SJSA1 (cell line): ENCODE results near the gene TSEN54. TPM values are rescaled to one million over a fixed set of nuclear protein-coding genes. Genes with fewer than 3 reads are reported as not detected.
"Not testable (repeated sequence)": the region's sequence is repeated elsewhere in the genome, so short reads cannot be mapped to it uniquely, and the experiment has no call there.

ENCODE experiments used
- DNase-seq, 2 experiments: peaks; one replicate each; pipeline ENCODE4 v3.0.0-alpha.2; 2015 to 2020; ENCODE audit warnings: low spot score in 2 of 2, low read depth in 1 of 2
- H3K27ac ChIP-seq: fragments of 250-450 bp; sonication (Bioruptor Pico); 2 replicates; pipeline ENCODE4 v1.5.1; 2020; ENCODE audit warnings: mild to moderate bottlenecking, moderate library complexity
- H3K27me3 ChIP-seq: fragments of 250-450 bp; sonication (Bioruptor Pico); replicated peaks from 2 replicates; pipeline ENCODE4 v1.5.1; 2020; ENCODE audit warnings: mild to moderate bottlenecking, moderate library complexity
- H3K36me3 ChIP-seq: fragments of 250-450 bp; sonication (Bioruptor Pico); 2 replicates; pipeline ENCODE4 v1.5.1; 2020; ENCODE audit warnings: mild to moderate bottlenecking
- H3K4me1 ChIP-seq: fragments of 250-450 bp; sonication (Bioruptor Pico); replicated peaks from 2 replicates; pipeline ENCODE4 v1.6.1; 2021; ENCODE audit warnings: mild to moderate bottlenecking
- H3K4me3 ChIP-seq: fragments of 250-450 bp; sonication (Bioruptor Pico); 2 replicates; pipeline ENCODE4 v1.5.1; 2020; ENCODE audit warnings: mild to moderate bottlenecking
- H3K9me3 ChIP-seq: fragments of 250-450 bp; sonication (Bioruptor Pico); replicated peaks from 2 replicates; pipeline ENCODE4 v1.5.1; 2020; ENCODE audit warnings: mild to moderate bottlenecking
- total RNA-seq: library from RNA; depleted of rRNA; stranded (reverse); fragments of >200 nt; shearing (Covaris generic); gene quantifications from 2 replicates; pipeline ENCODE4 v1.2.3, GENCODE V29; 2014; rRNA removed

Gene TSEN54
- 54.0 and 78.4 TPM in 2 replicates for total RNA-seq

- DNase-seq = peak in 1 of 2 experiments; percentile 98
- peaks cover 66% of the 10 kb centered on the region for H3K36me3 ChIP-seq
- H3K27ac ChIP-seq = peak within 1 kb of the TSS; percentile 74
- H3K4me3 ChIP-seq = peak within 1 kb of the TSS; percentile 97
- peaks cover 47% of the 10 kb centered on the region for H3K4me1 ChIP-seq
- no peaks in the 10 kb centered on the region for H3K27me3 ChIP-seq
- H3K9me3 ChIP-seq = peaks cover 2% of the 10 kb centered on the region; the same call in 1 of the 2 replicates
Observed at GRCh38 chr17:75516255-75516618, at the start of gene TSEN54. TSEN54 (plus strand) TSS chr17:75516528; CDS start chr17:75516561, 33 bp downstream.

DNA sequence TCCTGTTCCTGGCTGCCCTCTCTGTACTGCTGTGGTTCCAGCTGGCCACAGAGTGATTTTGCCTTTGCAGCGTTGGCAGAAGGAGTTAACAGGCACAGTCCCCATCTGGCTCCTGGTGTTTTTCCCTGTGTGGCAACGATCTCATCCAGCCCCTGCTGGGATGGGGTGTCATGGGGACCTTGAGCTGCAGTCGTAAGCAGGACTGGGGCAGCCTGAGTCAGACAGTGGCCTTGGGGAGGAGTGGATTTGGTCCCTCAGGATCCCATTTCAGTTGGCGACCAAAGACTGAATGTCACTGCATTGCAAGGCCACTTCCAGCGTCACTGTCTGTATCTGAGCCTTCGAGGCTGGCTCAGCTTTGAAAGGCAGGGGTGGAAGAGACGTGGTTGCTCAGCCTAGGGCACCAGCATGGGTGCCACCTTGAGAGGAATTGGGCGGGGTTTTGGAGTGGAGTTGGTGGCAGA, 48.0 kb upstream of the TSEN54 start:
- peaks cover 17% of the 10 kb centered on the region for H3K36me3 ChIP-seq
- H3K27ac ChIP-seq = no peak overlapping the region
- H3K4me3 ChIP-seq = no peak overlapping the region
- H3K4me1 ChIP-seq = no peaks in the 10 kb centered on the region
- H3K9me3 ChIP-seq = no peaks in the 10 kb centered on the region
- DNase-seq = no peak
- no peaks in the 10 kb centered on the region for H3K27me3 ChIP-seq

GRCh38 chr17:75468779-75469373, 47.5 kb upstream of the TSEN54 start:
- peaks cover 22% of the 10 kb centered on the region for H3K36me3 ChIP-seq
- no peak for DNase-seq

DNA sequence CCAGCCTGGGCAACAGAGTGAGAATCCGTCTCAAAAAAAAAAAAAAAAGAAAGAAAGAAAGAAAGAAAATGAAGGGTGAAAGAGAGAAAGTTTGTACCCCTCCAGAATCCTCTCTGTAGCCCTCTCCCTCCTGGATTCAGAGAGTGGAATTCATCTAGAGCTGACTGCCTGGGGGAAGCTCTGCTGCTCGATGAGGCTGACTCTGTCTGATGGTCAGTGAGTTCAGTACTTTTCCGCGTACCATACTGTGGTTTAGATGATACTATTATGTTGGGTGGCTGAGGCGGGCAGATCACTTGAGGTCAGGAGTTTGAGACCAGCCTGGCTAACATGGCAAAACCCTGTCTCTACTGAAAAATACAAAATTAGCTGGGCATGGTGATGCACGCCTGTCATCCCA, 45.1 kb upstream of the TSEN54 start:
- no peaks in the 10 kb centered on the region for H3K9me3 ChIP-seq
- no peak for DNase-seq
- no peak overlapping the region for H3K4me3 ChIP-seq
- no peaks in the 10 kb centered on the region for H3K4me1 ChIP-seq
- no peak overlapping the region for H3K27ac ChIP-seq
- no peaks in the 10 kb centered on the region for H3K27me3 ChIP-seq
- peaks cover 40% of the 10 kb centered on the region for H3K36me3 ChIP-seq

More at GRCh38 chr17:75468779-75469373, 47.5 kb upstream of the TSEN54 start:
- no peak overlapping the region for H3K4me3 ChIP-seq
- H3K27me3 ChIP-seq = no peaks in the 10 kb centered on the region
- no peaks in the 10 kb centered on the region for H3K4me1 ChIP-seq
- H3K9me3 ChIP-seq = no peaks in the 10 kb centered on the region
- H3K27ac ChIP-seq = no peak overlapping the region

DNA sequence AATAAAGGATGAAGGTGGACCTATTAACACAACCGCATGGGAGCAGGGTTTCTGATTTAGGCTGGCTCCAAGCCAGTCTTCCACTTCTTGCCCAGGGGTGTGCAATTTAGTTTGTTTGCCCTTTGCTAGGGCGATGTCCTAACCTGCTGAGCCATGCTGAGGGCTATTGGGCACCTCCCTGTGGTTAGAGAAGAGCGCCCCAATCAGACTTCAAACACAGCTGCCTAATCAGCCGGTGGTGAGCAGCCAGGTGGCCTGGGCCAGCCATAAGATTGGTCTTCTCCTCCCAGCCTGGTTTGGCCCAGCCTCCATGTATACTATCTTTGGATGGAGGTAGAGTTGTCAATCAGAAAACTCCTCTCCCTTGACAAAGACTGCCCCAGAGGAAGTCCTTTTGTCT, 44.2 kb upstream of the TSEN54 start:
- DNase-seq = no peak
- Histone ChIP-seq H3K27me3 (no peaks in the 10 kb centered on the region), H3K4me1 (no peaks in the 10 kb centered on the region), H3K27ac (no peak overlapping the region), H3K36me3 (peaks cover 47% of the 10 kb centered on the region), H3K4me3 (no peak overlapping the region), H3K9me3 (no peaks in the 10 kb centered on the region)

DNA sequence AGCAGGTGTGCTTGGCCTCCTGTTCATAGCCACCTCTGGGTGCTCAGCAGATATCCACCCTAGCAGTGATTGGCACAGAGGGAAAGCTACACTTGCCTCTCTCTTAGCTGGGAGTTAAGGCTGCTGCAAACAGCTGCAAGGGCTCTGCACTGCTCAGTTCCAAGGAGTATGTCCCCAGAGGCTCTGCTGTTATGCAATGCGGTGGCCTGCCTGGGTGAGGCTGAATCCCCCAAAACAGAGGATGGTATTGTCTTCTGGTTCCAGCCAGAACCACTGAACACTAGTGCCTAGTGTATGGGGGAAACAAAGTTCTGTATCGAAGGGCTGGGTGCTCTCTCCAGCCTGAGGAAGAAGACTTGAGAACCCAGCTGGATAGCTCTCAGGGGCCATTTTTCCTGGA, 43.1 kb upstream of the TSEN54 start:
- H3K9me3 ChIP-seq = no peaks in the 10 kb centered on the region
- peaks cover 53% of the 10 kb centered on the region for H3K36me3 ChIP-seq
- H3K4me1 ChIP-seq = no peaks in the 10 kb centered on the region
- H3K27ac ChIP-seq = no peak overlapping the region
- no peak overlapping the region for H3K4me3 ChIP-seq
- no peaks in the 10 kb centered on the region for H3K27me3 ChIP-seq
- no peak for DNase-seq

GRCh38 chr17:75474736-75475135, 41.6 kb upstream of the TSEN54 start:
- Histone ChIP-seq H3K4me1 (no peaks in the 10 kb centered on the region), H3K9me3 (no peaks in the 10 kb centered on the region), H3K27me3 (no peaks in the 10 kb centered on the region), H3K36me3 (peaks cover 53% of the 10 kb centered on the region), H3K4me3 (no peak overlapping the region), H3K27ac (no peak overlapping the region)
- no peak for DNase-seq

DNA sequence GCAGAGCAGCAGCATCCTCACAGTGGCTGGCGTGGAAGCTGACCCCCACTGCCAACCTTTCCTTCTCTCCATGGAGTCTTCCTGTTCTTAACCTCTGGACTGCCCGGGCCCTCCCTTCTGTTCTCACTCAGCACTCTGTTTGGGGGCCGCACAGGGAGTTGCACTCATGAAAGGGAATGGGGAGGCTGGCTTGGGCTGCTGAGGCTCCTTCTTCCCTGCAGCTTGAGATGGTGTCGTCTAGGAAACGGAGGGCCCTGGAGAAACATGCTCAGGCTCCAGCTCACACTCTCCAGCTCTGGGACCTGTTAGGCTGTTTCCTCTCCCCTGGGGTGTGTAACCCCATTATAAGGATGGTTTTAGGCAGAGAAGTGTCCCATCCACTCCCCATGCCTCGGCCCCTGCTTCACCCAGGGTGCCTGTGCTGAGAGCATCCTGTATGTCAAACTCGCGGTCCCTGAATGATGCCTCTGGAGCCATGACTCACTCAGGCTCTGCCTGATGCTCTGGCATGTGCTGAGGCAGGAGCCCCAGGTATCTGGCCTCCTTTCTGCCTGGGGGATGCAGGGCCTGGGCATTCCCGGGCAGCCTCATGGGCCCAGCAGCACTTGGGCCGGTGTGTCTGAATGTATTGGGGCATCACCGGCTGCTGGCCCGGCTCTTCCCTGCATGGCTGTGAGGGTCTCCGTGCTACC, 41.0 kb upstream of the TSEN54 start:
- DNase-seq = no peak
- no peaks in the 10 kb centered on the region for H3K4me1 ChIP-seq
- H3K9me3 ChIP-seq = no peaks in the 10 kb centered on the region
- no peak overlapping the region for H3K4me3 ChIP-seq
- peaks cover 53% of the 10 kb centered on the region for H3K36me3 ChIP-seq
- H3K27me3 ChIP-seq = no peaks in the 10 kb centered on the region
- no peak overlapping the region for H3K27ac ChIP-seq

- H3K4me1 ChIP-seq = no peaks in the 10 kb centered on the region
- H3K9me3 ChIP-seq = no peaks in the 10 kb centered on the region
- H3K27ac ChIP-seq = no peak overlapping the region
- H3K36me3 ChIP-seq = peaks cover 53% of the 10 kb centered on the region
- no peak overlapping the region for H3K4me3 ChIP-seq
- no peaks in the 10 kb centered on the region for H3K27me3 ChIP-seq
- no peak for DNase-seq
Observed at GRCh38 chr17:75475851-75476250, 40.5 kb upstream of the TSEN54 start.

- Histone ChIP-seq H3K9me3 (no peaks in the 10 kb centered on the region), H3K27ac (no peak overlapping the region), H3K27me3 (no peaks in the 10 kb centered on the region), H3K4me1 (peaks cover under 1% of the 10 kb centered on the region), H3K4me3 (no peak overlapping the region), H3K36me3 (peaks cover 53% of the 10 kb centered on the region)
- no peak for DNase-seq
Observed at GRCh38 chr17:75476271-75476671, 40.1 kb upstream of the TSEN54 start.

- Histone ChIP-seq H3K27ac (no peak overlapping the region), H3K36me3 (peaks cover 50% of the 10 kb centered on the region), H3K27me3 (no peaks in the 10 kb centered on the region), H3K4me1 (peaks cover 7% of the 10 kb centered on the region), H3K9me3 (no peaks in the 10 kb centered on the region), H3K4me3 (no peak overlapping the region)
- DNase-seq = no peak
Observed at GRCh38 chr17:75476752-75477489, 39.4 kb upstream of the TSEN54 start.

DNA sequence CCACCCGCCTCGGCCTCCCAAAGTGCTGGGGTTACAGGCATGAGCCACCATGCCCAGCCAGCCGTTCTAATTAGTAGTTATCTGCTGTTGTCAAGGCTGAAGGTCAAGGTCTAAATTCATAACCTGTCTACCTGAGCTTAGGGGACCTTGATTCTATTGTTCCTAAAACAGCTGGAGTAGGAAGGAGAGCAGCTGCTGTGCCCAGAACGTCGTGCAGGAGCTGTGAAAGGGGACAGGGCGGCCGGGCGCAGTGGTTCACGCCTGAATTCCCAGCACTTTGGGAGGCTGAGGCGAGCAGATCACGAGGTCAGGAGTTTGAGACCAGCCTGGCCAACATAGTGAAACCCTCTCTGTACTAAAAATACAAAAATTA, 38.9 kb upstream of the TSEN54 start:
- H3K4me1 ChIP-seq, H3K27me3 ChIP-seq, H3K4me3 ChIP-seq, H3K9me3 ChIP-seq, DNase-seq, H3K27ac ChIP-seq: not testable (repeated sequence)
- H3K36me3 ChIP-seq = peaks cover 45% of the 10 kb centered on the region

DNA sequence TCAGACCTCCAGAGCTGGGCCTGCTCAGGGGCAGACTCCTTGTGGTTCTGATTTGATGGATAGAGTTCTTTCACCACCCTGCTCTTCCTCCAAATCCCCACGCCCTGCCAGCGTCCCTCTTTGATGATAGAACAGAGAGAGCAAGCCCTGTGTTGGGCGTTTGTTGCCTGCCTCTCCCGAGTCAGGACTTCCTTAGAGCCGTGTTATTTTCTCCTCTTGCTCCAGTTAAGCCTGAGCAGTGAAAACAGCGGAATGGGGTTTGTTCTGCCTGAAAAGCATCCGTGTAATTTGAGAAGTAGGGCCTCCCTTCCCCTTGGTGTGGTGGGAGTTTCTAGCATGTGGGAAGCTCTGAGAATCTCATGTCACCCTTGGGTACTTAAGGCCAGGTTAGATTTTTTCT, 37.8 kb upstream of the TSEN54 start:
- Histone ChIP-seq H3K36me3 (peaks cover 42% of the 10 kb centered on the region), H3K4me1 (peaks cover 9% of the 10 kb centered on the region), H3K27ac (no peak overlapping the region), H3K9me3 (no peaks in the 10 kb centered on the region), H3K27me3 (no peaks in the 10 kb centered on the region), H3K4me3 (no peak overlapping the region)
- DNase-seq = no peak

- Histone ChIP-seq H3K27ac (no peak overlapping the region), H3K27me3 (no peaks in the 10 kb centered on the region), H3K9me3 (no peaks in the 10 kb centered on the region), H3K4me1 (peaks cover 9% of the 10 kb centered on the region), H3K36me3 (peaks cover 28% of the 10 kb centered on the region), H3K4me3 (no peak overlapping the region)
- DNase-seq = no peak
Observed at GRCh38 chr17:75480281-75480680, 36.0 kb upstream of the TSEN54 start.
